HS-27A (cell line): ENCODE results near the gene UBAC2.

ENCODE experiments used
- DNase-seq: peaks from one replicate; pipeline ENCODE4 v3.0.0-alpha.2; 2012; ENCODE audit warnings: low read depth, missing footprints

Gene UBAC2

GRCh38 chr13:99418103-99418842 lies 217.6 kb downstream of the UBAC2 start:
- no peak for DNase-seq

DNA sequence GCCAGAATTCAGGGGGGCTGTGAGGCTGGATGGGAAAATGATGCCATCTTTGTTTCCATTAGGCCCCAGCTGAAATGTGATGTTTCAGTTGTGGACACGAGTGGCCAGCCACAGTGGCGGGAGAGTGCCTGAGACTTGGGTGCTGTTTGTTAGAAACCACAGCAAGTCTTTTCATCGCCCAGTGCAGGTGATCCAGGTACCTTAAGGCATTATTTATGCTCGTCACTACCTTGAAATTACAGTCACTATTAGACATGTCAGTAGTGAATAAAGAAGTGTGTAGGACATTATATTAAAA lies 218.1 kb downstream of the UBAC2 start:
- no peak for DNase-seq

DNA sequence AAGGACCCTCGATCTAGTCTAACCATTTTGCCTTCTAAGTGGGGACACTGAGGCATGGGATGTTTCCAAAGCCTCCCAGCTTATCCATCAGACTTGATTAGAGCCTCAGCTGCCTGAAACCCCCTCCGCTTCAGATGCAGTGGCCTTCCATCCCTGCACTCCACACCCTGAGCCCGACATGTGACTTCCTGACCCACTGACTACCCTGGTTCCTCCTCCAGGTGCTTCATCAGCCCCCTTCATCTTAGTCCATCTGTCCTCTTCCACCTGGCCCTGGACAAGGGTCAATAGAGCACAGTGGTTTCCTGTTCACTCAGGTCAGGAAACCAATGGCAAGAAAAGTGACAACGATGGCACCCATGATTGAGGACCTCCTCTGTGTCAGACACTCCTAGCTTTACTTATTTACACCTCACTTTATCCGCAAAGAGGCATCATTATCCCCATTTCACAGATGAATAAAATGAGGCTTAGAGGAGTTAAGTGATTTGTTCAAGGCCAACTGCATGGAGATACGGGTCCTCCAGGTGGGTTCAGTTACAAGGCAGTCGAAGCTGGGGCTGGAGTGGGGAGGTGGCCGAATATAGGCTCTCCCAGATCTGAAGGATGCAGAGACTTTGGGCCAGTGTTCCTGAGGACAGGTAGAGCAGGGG lies 219.1 kb downstream of the UBAC2 start:
- DNase-seq, result no peak

DNA sequence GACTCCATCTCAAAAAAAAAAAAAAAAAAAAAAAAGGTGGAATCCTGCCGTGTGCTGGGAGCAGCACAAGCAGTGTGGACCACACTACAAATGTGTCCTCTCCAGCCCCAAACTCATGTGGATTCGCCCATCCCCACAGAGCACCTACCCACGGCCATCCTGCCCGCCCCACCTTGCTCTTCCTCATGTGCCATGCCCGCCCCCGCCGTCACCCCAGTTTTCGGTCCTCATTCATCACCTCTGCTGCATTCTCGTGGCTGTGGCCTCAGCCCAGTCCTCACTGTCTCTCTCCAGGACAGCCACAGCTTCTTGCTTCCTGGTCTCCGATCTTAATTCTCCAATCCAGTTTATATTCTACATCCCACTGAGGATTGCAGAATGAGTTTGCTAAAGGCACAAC lies 220.6 kb downstream of the UBAC2 start:
- no peak for DNase-seq

DNA sequence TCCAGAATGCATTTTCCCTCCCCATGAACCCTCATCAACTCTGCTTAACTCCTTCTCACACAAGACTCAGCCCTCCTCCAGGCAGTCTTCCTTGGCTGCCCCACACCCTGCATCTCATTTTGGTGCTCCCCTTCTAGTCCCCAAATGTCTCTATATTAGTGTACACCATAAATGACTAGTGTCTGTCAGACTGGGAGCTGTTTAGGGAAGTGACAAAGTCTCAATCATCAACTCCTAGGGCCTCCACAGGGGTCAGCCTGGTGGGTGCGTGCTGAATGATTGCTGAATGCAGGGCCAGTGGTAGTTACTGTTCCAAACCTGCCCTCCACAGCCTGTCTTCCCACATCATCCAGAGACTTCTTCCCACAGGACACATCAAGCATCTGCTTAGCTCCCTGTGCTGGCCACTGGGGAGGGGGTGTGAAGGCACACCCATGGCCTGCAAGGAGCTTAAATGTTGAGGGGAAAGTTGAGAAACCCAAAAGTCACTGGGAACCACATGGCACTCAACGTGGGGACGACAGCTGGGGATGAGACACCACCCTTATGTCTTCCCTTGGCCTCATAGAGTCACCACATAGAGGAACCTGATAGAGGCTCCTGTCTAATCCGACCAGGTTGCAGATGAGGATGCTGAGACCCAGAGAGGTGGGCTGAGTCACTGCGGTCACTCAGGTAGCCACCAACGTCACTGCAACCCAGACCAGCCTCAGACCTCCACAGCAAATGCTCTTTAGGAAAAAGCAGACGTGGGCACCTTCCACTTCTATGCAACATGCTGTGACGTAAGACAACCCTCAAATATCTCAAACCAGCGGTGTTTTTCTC lies 221.3 kb downstream of the UBAC2 start:
- no peak for DNase-seq

- no peak for DNase-seq
These were observed 222.0 kb downstream of the UBAC2 start for GRCh38 chr13:99422586-99423220.

GRCh38 chr13:99425485-99426341 lies 225.1 kb downstream of the UBAC2 start:
- DNase-seq, result no peak

- no peak for DNase-seq
These were observed 225.8 kb downstream of the UBAC2 start for GRCh38 chr13:99426426-99426825.

- no peak for DNase-seq
These were observed 229.0 kb downstream of the UBAC2 start for GRCh38 chr13:99429670-99430069.

DNA sequence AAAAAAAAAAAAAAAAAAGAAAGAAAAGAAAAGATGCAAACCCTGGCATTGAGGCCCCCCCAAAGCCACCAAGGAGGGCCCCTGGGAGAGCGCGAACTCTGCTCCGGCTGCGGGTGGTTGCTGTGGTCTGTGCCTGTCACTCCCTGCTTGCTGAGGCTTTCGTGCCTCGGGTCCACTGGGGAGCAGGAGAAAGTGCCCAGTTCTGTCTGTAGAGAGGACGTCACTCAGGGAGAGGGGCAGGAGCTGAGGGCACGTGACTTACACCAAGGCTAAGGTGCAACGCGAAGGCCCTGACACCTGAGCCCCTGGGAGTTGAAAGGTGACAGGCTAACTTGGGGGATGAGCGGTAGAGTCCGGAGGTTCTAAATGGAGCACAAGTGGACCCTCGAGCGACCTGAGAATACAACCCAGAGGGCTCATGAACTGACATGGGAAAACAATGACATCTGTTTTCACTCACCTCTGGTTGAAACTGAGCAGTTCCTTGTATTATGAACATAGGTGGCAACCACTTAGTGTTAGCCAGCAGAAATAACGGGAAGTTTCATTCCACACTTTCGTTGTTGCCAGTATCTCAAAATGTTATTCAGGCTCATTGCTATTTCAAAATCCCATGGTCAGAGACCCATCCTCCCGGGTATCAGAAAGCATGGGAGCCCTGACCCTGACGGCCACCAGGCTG lies 231.4 kb downstream of the UBAC2 start:
- DNase-seq, result no peak

- DNase-seq, result no peak
These were observed 232.2 kb downstream of the UBAC2 start for GRCh38 chr13:99432609-99433542.

DNA sequence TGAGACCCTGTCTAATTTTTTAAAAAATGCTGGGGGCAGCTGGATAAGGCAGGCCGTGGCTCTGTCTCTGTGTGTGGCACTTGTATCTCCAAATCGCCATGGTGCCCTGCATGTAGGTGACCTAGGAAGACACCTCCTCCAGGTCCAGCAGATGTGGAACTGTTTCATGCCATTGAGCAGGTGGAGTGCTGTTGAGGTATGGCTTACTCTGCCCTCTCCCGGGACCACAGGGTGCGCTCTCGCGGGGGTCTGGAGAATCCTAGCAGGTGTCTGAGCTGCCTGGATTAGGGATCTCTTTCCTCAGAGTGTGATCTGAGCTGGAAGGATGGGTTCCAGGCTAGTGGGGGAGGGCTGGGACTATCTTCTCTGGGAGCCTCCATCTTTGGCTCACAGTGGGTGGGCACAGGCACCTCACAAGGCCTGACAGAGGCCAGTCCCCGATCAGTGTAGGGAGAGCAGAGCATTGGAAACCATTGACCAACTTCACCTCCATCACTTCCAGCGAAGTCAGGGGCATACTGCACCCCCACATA lies 233.0 kb downstream of the UBAC2 start:
- no peak for DNase-seq

DNA sequence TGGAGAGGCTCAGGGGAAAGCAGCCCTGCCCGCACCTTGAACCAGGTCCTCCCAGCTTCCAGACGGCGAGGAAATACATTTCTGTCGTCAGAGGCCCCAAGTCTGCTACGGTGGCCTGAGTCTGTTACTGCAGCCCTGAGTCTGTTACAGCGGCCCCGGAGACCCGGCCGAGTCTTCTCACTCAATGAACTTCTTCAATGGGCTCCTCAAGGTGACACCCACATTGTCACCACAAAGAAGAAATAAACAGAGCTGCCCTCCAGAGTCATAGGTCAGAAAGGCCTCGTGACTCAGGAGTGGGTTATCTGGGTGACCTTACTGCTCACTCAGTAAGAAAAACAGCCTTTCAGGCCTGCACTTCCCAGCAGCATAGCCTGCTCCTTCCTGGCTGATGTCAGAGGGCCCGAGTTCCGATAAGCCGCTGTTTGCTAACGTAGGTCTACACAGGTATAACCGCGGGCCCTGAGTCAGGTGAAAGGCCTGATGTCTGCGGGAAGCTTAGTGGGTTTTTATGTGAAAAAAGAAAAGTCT lies 233.7 kb downstream of the UBAC2 start:
- DNase-seq, result no peak

GRCh38 chr13:99435116-99435515 lies 234.5 kb downstream of the UBAC2 start:
- no peak for DNase-seq

DNA sequence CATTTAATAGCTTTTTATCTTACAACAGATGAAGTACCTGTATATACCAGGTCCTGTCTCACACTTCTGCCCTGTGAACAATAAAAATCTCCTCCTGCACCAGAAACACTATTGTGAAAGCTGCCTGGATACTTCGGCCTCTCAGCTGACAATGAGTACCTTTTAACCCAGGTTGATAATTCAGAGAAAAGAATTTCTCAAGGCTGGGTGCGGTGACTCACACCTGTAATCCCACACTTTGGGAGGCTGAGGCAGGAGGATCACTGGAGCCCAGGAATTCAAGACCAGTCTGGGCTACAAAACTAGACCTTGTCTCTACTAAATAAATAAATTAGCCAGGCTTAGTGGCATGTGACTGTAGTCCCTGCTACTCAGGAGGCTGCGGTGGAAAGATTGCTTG lies 235.3 kb downstream of the UBAC2 start:
- DNase-seq, result no peak
